NCI-H2081 (cell line): ENCODE measurements around the gene TM9SF3.
A peak's percentile ranks its signal among the peaks of the same experiment; 100 is the strongest.
"Not testable (repeated sequence)": the region's sequence is repeated elsewhere in the genome, so short reads cannot be mapped to it uniquely, and the experiment has no call there.

ENCODE experiments used
- DNase-seq, 2 experiments: peaks; one replicate each; lab custom pipeline; 2025; lab: John Stamatoyannopoulos, UW

Gene TM9SF3

GRCh38 chr10:96568402-96568801 is 18.4 kb downstream of the TM9SF3 start:
- no peak for DNase-seq

- no peak for DNase-seq
Measured at GRCh38 chr10:96565774-96566173, 21.0 kb downstream of the TM9SF3 start.

- no peak for DNase-seq
Measured at GRCh38 chr10:96560966-96561887, 25.6 kb downstream of the TM9SF3 start.

GRCh38 chr10:96560489-96560888 is 26.3 kb downstream of the TM9SF3 start:
- DNase-seq = no peak

GRCh38 chr10:96556003-96556402 is 30.8 kb downstream of the TM9SF3 start:
- DNase-seq = no peak

- no peak for DNase-seq
Measured at GRCh38 chr10:96555330-96555729, 31.5 kb downstream of the TM9SF3 start.

- no peak for DNase-seq
Measured at GRCh38 chr10:96548589-96548988, 38.2 kb downstream of the TM9SF3 start.

- not testable (repeated sequence) for DNase-seq
Measured at GRCh38 chr10:96545558-96545957, 41.3 kb downstream of the TM9SF3 start.

- DNase-seq = no peak
Measured at GRCh38 chr10:96541921-96542320, 44.9 kb downstream of the TM9SF3 start.

GRCh38 chr10:96540240-96540639 is 46.6 kb downstream of the TM9SF3 start:
- DNase-seq = no peak

GRCh38 chr10:96538683-96539082 is 48.1 kb downstream of the TM9SF3 start:
- DNase-seq = no peak

- no peak for DNase-seq
Measured at GRCh38 chr10:96536129-96536528, 50.7 kb downstream of the TM9SF3 start.

- DNase-seq = peak in 1 of 2 experiments; percentile 18
Measured at GRCh38 chr10:96532523-96532922, 54.3 kb downstream of the TM9SF3 start.

- no peak for DNase-seq
Measured at GRCh38 chr10:96529634-96530279, 57.1 kb downstream of the TM9SF3 start.

- DNase-seq = peak in 1 of 2 experiments; percentile 5
Measured at GRCh38 chr10:96524741-96525140, 62.1 kb downstream of the TM9SF3 start.

GRCh38 chr10:96517284-96517683 is 69.5 kb downstream of the TM9SF3 start:
- DNase-seq = no peak

GRCh38 chr10:96516337-96516736 is 70.5 kb downstream of the TM9SF3 start:
- no peak for DNase-seq

GRCh38 chr10:96513698-96514561 is 72.9 kb downstream of the TM9SF3 start, which contains the start of gene TLL2:
Gene TLL2 (minus strand): TSS chr10:96513926. CDS start chr10:96513685, 241 bp downstream.
- DNase-seq = peak; percentile 45 to 77

GRCh38 chr10:96513305-96513697 is 73.5 kb downstream of the TM9SF3 start:
- no peak for DNase-seq

- no peak for DNase-seq
Measured at GRCh38 chr10:96512524-96513304, 74.1 kb downstream of the TM9SF3 start.
